GM10248 (cell line): ENCODE data around the gene SHOX.

ENCODE experiments used
- CTCF ChIA-PET: fragments of 300-600 bp; sonication (Branson Sonifier 250); formaldehyde crosslinking; extraction: SDS; loops from one replicate; lab custom pipeline; 2021; ENCODE audit warnings: antibody characterized with exemption; lab: Yijun Ruan, JAX
- POLR2A ChIA-PET: fragments of 350-650 bp; sonication (Branson Sonifier 250); formaldehyde crosslinking; extraction: SDS; loops from one replicate; lab custom pipeline; 2020; ENCODE audit warnings: antibody characterized with exemption; lab: Yijun Ruan, JAX
- DNase-seq: peaks from one replicate; pipeline ENCODE4 v3.0.0; 2012; ENCODE audit errors: extremely low spot score
- CTCF ChIP-seq: IDR thresholded peaks from 2 replicates; pipeline ENCODE4 v1.5.1; 2012; ENCODE audit warnings: mild to moderate bottlenecking, low read depth; ENCODE audit errors: extremely low read depth, missing control alignments, control extremely low read depth

Gene SHOX

DNA sequence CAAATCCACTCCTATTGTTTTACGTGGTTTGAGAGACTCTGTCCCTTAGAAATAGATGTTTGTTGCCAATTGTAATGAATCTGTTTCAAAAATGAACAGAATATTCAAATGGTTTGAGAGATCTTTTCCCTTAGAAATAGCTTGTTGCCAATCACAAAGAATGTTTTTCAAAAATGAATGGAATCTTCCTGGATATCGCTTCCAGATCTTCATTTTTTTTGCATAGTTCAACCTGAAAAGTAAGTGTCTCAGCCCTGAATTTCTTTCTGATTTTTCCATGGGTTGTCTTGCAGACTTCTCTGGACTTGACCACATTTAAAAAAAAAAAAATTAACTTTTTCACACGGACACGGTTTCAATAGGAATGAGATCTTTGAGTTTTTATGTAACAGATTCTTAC, 22.7 kb downstream of the SHOX start:
- POLR2A ChIA-PET, result no interaction called here
- CTCF ChIA-PET, result no interaction called here
- no peak for TF ChIP-seq CTCF
- no peak for DNase-seq

- DNase-seq, result no peak
- no peak for TF ChIP-seq CTCF
- CTCF ChIA-PET, result no interaction called here
- POLR2A ChIA-PET, result no interaction called here
These were observed 30.6 kb downstream of the SHOX start for GRCh38 chrX:661154-661553.

GRCh38 chrX:662126-662525, 31.5 kb downstream of the SHOX start:
- no peak for DNase-seq
- ChIA-PET POLR2A (no interaction called here), CTCF (no interaction called here)
- no peak for TF ChIP-seq CTCF

GRCh38 chrX:663841-664240, 33.2 kb downstream of the SHOX start:
- CTCF ChIA-PET, result no interaction called here
- no peak for TF ChIP-seq CTCF
- POLR2A ChIA-PET, result no interaction called here
- no peak for DNase-seq

- no peak for TF ChIP-seq CTCF
- ChIA-PET CTCF (no interaction called here), POLR2A (no interaction called here)
- DNase-seq, result no peak
These were observed 36.5 kb downstream of the SHOX start for GRCh38 chrX:666762-667720.

DNA sequence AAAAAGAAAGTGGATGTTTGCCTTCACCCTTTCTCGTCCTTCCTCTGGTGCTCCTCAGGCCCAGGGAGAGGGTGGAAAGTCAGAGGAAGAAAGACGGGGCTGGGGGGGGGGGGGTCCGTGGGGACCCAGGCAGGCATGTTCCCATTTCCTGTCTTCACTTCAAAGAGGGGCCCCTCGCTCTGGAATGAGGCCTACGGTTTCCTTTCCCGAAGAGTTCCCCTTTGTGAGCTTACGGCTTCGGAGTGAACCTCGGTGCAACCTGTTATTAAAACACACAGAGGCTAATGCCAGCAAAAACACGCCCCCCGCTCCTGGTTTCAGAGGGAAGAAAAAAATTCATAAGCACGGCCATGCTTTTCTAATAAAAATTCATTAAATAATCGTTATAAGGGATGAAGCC, 40.1 kb downstream of the SHOX start:
- POLR2A ChIA-PET, result no interaction called here
- no peak for TF ChIP-seq CTCF

More for the DNA sequence above, 40.1 kb downstream of the SHOX start:
- CTCF ChIA-PET, result no interaction called here
- DNase-seq, result no peak
